Measurements from ENCODE around the gene CDK2AP2.

DNA sequence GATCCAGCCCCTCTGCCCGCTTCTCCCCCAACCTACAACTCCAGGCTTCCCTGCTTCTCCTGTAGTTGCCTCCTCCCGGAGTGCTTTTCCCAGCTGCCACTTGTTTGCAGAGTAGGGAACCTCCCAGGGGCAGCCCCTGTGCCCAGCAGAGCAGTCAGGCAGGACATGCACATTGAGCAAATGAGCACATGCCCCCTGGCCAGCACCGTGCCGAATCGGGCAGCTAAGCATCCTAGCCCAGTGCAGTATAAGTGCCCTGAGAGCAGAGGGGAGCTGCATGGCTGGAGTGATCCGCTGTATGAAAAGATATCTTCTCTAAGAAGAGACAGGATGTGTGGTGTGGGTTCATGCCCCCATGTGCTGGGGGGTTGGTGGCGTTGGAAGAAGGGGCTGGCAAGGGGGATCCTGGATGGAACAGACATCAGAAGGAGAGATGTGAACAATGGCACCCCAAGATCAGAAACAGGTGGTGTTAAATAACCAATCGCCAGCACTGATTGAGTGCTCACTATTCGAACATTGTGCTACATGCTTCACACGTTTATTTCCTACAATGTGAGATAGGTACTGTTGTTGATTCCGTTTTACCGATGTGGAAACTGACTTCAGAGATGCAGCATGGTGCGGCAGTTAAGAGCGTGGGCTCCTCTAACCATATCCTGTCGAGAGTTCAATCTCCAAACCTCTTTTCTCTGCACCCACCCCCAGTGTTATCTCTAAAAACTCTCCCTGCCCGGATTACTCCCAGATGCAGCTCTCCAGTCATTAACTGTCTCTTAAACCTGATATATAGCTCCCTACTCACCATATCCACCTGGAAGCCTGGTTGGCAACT, 23.9 kb downstream of the CDK2AP2 start:
- TF ChIP-seq EZH2 (IDR thresholded peaks at IDR 0.05; ENCODE audit: borderline replicate concordance, low read depth, low read length, severe bottlenecking) (no peak), POLR2A (IDR thresholded peaks at IDR 0.05; ENCODE audit: low read depth, low read length) (no peak)
- TF ChIP-seq, protein P1, sequence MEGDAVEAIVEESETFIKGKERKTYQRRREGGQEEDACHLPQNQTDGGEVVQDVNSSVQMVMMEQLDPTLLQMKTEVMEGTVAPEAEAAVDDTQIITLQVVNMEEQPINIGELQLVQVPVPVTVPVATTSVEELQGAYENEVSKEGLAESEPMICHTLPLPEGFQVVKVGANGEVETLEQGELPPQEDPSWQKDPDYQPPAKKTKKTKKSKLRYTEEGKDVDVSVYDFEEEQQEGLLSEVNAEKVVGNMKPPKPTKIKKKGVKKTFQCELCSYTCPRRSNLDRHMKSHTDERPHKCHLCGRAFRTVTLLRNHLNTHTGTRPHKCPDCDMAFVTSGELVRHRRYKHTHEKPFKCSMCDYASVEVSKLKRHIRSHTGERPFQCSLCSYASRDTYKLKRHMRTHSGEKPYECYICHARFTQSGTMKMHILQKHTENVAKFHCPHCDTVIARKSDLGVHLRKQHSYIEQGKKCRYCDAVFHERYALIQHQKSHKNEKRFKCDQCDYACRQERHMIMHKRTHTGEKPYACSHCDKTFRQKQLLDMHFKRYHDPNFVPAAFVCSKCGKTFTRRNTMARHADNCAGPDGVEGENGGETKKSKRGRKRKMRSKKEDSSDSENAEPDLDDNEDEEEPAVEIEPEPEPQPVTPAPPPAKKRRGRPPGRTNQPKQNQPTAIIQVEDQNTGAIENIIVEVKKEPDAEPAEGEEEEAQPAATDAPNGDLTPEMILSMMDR (IDR thresholded peaks at IDR 0.05; ENCODE audit: extremely low read depth in 1 of 2, insufficient read depth in 1 of 2, low read depth in 1 of 2, low read length in 2 of 2), result no peak

Data from endothelial cell of umbilical vein (primary cell).